ENCODE results near the gene MVD. TPM values are rescaled to one million over a fixed set of nuclear protein-coding genes. Genes with fewer than 3 reads are reported as not detected.

Gene MVD, protein sequence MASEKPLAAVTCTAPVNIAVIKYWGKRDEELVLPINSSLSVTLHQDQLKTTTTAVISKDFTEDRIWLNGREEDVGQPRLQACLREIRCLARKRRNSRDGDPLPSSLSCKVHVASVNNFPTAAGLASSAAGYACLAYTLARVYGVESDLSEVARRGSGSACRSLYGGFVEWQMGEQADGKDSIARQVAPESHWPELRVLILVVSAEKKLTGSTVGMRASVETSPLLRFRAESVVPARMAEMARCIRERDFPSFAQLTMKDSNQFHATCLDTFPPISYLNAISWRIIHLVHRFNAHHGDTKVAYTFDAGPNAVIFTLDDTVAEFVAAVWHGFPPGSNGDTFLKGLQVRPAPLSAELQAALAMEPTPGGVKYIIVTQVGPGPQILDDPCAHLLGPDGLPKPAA
- 6.0 and 7.4 TPM in 2 replicates for polyA plus RNA-seq

DNA sequence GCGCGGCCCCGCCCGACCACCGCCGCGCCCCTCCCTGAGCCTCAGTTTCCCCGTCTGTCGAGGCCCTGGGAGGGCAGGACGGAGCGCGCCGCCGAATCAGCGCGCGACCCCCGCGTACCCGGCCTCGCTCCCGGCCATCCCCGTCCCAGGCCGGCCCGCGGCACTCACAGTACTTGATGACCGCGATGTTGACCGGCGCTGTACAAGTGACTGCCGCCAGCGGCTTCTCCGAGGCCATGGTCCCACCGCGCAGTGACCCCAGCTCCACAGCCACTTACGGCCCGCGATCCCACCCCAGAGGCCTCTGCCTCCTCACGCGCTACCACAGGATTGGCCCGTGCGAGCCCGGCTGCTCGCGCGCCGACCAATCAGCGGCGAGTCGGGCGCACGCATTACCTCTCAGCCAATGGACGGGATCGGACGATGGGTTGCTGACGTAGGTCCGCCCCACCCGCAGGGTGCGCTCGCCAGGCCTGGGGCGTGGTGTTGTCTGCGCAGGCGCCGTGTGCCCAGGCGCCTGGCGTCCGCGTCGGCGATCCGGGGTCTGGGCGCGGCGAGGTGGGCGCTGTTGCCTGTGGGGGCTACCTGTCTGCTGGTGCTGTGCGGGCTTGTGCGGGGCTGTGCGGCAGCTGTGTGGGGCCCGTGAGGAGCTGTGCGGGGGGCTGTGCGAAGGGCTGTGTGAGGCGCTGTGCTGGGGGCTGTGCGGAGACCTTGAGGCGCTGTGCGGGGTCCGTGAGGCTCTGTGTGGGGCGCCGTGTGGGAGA is at the start of gene MVD:
Gene MVD (minus strand): TSS at position 249 of the 764 bp plus-strand sequence. CDS start 11 bp downstream, at position 238.

DNA sequence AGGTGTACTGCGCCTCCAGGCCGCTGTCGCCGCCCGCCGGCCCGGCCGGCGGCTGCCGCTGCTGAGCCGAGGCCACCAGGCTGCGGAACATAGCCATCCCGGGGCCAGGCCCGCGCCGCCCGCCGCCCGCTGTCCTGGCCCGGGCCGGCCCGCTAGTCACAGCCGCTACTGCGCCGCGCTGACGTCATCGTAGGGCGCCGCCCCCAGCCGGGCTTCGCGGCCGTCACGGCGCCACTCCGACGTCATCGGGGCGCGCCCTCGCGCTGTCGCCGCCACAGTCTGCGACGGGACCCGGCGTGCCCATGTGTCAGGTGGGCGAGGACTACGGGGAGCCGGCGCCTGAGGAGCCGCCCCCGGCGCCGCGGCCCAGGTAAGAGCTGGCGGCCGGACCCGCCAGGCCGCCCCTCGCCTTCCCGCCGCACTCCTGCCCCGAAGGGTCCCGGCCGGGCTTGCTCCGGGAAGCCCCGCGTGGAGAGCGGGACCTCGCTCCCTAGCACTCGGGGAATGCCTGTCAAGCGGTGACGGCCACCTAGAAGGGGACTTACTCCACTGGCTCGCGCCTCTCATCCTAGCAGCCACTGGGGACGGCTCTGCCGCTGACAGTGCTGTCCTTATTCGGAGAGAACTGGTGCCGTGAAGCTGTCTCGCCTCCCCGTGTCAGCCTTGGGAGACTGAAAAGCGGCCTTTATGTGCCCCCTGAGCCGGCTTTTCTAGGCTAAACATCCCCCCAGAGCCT is 43.5 kb upstream of the MVD start, which contains the start of the genes CTU2 and RNF166:
Gene CTU2 (plus strand): TSS at position 275 of the 736 bp plus-strand sequence. CDS start 28 bp downstream, at position 303.
Gene RNF166 (minus strand): TSS at position 180 of the 736 bp plus-strand sequence. CDS start 83 bp downstream, at position 97.

DNA sequence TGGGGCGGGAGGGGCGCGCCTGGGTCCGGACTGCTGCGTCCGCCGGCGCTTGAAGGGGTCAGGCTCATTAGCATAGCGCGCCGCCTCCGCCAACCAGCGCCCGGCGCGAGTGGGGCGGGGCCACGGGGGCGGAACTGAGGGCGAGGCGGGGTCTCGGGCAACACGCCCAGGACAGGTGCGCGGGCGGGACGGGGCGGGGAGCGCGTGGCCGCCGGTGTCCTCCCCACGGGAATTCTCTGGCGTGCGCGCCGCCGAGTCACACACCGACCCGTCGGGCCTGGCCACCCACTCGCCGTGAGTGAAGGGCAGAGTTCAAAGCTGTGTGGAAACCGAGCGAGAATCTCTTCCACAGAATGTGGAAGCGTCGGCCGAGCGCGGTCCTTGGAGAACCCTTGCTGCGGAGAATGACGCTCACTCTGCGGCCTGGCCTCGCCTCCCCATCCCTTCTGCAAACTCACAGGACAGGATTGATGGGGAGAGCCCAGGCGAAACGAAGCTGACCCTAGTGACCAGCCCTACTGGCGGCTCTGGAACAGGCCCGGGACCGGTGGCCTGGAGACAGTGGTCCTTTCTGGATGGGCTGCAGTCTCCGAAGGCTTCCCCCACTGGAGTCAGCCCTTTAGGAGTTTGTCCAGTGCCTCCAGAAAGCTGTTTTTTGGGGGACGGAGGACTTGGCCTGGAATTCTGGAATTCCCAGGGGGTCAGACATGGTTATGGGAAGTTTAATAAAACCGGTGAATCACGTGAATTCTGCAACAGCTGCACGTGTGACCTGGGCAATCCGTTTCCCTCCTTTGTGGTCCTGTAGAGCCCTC is 23.8 kb upstream of the MVD start, which contains the start of gene SNAI3:
Gene SNAI3 (minus strand): TSS at position 69 of the 815 bp plus-strand sequence. CDS start 101 bp downstream, outside the sequence.

DNA sequence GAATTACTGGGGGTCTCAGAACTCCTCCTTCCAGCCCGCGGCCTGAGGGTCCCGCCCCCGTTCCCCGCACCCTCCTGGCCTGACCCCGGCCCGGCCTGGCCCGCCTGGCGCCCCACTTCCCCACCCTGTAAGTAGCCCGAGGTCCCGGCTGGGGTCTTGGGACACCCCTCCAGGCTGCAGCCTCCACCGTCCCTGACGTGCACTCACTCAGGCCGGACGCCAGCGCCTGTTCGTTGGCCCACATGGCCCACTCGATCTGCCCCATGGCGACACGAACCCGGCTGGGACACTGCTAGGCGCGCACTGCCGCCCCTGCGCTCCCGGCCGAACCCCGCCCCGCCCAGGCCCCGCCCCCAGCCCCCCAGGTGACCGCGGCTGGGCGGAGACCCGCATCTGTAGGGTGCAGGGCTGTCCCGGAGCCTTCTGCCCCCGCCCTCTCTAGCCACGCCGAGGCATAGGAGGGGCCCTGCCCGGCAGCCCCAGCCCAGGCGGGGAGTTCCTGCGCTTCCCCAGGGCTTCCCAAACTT is 12.1 kb downstream of the MVD start, which contains the start of gene CYBA:
Gene CYBA (minus strand): TSS at position 305 of the 527 bp plus-strand sequence. CDS start 40 bp downstream, at position 265.

DNA sequence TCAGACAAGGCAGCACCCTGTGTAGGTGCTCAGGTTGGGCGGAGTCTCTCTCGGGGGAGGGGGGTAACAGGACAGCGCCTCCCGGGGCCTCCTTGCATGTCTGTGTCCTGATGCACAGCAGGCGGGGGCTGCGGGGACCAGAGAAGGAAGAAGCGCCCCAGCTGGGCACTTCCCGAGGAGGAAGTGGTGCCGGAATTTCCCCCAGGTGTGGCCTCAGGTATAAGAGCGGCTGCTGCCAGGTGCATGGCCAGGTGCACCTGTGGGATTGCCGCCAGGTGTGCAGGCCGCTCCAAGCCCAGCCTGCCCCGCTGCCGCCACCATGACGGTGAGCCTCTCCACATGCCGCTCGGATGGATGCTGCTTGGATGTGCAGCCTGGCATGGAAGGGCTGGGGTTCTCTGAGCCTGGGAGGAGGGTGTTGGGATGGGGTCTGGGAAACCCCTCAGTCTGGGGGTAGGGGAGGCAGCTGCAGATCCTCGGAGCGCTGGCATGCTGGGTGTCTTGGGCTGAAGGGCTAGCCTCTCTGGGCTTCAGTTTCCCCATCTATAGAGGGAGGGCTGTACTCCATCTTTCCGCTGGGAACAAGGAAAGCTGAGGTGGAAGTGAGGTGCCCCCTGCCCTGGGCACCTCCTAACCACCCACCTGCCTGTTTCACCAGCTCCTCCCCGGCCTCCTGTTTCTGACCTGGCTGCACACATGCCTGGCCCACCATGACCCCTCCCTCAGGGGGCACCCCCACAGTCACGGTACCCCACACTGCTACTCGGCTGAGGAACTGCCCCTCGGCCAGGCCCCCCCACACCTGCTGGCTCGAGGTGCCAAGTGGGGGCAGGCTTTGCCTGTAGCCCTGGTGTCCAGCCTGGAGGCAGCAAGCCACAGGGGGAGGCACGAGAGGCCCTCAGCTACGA is 24.3 kb downstream of the MVD start, which contains the start of gene IL17C:
Gene IL17C (plus strand): TSS at position 250 of the 908 bp plus-strand sequence. CDS start 70 bp downstream, at position 320.

Other genes with a start within 250 kb of the MVD start
- 0.11 TPM in 1 of 2 replicates, not detected in the other for gene ZFPM1, start 209.8 kb downstream of the MVD start, polyA plus RNA-seq
- 4.7 and 11.0 TPM in 2 replicates for gene ZC3H18, start 92.7 kb downstream of the MVD start, polyA plus RNA-seq
- gene IL17C, start 24.5 kb downstream of the MVD start, polyA plus RNA-seq = not detected in 2 replicates
- 0.73 TPM in 1 of 2 replicates, not detected in the other for gene CYBA, start 12.0 kb downstream of the MVD start, polyA plus RNA-seq
- not detected in 2 replicates for gene SNAI3, start 23.4 kb upstream of the MVD start, polyA plus RNA-seq
- 0.73 TPM in 1 of 2 replicates, not detected in the other for gene RNF166, start 43.3 kb upstream of the MVD start, polyA plus RNA-seq
- 1.3 TPM in 2 replicates for gene CTU2, start 43.4 kb upstream of the MVD start, polyA plus RNA-seq
- 0.66 and 0.71 TPM in 2 replicates for gene PIEZO1, start 122.1 kb upstream of the MVD start, polyA plus RNA-seq
- 0.17 TPM in 1 of 2 replicates, not detected in the other for gene CDT1, start 140.7 kb upstream of the MVD start, polyA plus RNA-seq
- 28.7 and 41.2 TPM in 2 replicates for gene APRT, start 148.8 kb upstream of the MVD start, polyA plus RNA-seq
- gene GALNS, start 193.9 kb upstream of the MVD start, polyA plus RNA-seq = 6.4 and 7.4 TPM in 2 replicates
- gene TRAPPC2L, start 194.0 kb upstream of the MVD start, polyA plus RNA-seq = 97.9 and 106 TPM in 2 replicates
- not detected in 2 replicates for gene PABPN1L, start 203.6 kb upstream of the MVD start, polyA plus RNA-seq